GM12875 (cell line): ENCODE measurements around the gene DMRT1.

Source experiments
- H3K4me3 ChIP-seq: one replicate; pipeline ENCODE4 v1.5.1; 2011; ENCODE audit warnings: low read depth, low read length, control low read depth
- TF ChIP-seq, protein P1 (sequence below): IDR thresholded peaks from 2 replicates; pipeline ENCODE4 v1.5.1; 2011; ENCODE audit warnings: low read depth, mild to moderate bottlenecking, control low read depth, inconsistent platforms, low read length, moderate library complexity, borderline replicate concordance; ENCODE audit not compliant: insufficient read depth

Gene DMRT1

DNA sequence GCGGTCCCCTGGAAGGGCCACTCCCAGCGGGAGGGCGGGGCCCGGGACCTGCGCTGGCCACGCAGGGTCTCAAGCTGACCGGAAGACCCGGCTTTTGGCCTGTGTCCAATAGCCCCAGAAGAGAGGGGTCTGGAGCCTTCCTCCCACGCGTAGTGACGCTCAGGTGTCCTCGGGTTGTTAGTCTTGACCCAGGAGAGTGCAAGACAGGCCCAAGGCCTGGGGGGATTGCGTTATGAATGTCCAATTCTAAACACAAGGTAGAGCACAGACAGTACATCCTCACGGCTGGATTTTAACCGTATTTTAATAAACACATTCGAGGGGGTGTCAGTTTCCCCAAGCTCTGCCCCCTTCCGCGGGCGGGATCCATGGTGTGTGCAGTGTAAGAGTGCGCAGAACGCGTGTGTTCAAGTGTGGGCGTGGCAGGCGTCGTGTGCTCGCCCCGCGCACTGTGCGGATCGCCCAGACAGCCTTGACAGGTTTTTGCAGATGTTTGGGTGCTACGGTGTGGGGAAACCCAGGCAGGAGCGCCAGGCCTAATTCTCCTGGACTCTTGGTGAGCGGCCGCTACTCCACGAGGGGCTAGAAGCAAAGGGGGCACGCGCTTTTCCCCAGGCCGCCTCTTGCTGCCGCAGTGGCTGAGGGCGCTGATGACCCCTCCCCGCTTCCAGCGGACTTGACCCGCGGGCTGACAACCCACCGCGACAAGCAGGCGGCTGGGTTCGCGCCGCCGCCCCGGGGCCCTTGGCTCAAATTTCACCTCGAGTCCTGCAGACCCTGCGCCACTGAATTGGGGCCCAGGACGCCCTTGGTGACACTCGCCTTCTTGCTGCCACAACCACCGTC lies 128.9 kb downstream of the DMRT1 start:
- TF ChIP-seq, protein P1, sequence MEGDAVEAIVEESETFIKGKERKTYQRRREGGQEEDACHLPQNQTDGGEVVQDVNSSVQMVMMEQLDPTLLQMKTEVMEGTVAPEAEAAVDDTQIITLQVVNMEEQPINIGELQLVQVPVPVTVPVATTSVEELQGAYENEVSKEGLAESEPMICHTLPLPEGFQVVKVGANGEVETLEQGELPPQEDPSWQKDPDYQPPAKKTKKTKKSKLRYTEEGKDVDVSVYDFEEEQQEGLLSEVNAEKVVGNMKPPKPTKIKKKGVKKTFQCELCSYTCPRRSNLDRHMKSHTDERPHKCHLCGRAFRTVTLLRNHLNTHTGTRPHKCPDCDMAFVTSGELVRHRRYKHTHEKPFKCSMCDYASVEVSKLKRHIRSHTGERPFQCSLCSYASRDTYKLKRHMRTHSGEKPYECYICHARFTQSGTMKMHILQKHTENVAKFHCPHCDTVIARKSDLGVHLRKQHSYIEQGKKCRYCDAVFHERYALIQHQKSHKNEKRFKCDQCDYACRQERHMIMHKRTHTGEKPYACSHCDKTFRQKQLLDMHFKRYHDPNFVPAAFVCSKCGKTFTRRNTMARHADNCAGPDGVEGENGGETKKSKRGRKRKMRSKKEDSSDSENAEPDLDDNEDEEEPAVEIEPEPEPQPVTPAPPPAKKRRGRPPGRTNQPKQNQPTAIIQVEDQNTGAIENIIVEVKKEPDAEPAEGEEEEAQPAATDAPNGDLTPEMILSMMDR, result no peak
- H3K4me3 ChIP-seq, result no peak overlapping the region

DNA sequence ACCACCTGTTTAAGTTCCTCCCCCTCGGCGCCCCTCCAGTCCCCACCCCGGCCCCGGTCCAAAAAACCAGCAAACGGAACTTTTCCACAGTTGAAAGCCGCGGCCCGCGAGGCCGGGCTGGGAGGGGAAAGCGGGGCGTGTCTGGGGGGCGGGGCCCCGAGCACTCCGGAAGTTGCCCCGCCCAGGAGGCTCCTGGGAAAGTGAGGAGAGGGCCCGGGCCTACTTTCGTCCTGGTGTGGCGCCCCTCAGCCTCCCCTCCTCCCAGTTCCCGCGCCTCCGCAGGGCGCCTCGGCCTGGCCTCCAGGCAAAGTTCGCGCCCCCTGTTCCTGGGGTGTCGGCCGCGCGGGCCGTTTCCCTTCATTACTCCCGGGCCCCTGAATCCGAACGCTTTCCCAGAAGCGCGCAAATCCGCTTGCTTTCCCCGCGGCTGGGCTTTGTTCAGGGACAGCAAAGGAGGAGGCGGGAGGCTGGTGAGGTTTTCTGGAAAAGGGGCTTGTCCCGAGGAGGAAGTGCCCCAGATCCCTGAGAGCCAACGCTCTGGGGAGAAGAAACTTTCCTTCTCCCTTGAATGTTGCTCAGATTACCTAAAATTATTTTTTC lies 130.5 kb downstream of the DMRT1 start:
- peak overlapping the region; percentile 26 for H3K4me3 ChIP-seq
- TF ChIP-seq, protein P1, result no peak

DNA sequence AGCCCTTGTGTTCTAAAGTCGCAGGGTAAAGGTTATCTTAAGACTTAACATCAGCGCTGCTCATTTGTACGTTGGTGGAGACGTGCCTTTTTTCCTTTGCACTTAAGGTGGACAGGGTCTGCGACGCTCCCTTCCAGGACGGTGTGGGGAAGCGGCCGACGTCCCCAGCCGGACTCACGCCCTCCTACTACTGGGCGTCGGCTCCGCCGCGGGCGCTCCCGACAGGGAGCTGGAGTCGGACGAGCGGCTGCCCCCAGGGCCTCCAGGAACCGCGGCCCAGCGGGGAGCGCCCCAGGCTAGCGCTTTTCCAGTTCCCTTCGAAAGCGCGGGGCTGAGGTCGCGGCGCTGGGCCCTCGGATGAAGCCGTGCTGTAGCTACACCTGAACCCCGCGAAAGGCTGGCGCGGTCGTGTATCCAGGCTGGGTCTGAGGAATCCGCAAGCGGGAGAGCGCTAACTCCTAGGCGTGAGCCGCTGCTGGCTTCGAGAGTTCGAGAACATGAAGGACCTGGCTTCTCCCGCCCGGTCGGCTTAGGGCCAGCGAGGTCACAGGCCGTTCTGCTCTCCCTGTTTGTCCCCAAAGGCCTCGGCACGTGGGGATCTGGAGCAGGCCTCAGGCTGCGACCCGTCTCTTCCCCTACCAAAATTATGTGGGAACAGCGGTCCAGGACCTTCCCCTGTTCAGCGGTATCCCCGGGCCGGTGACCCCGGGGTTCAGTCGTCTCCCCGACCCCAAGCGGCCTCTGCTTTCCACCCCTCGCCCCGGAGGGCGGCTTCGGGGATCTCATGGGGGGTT lies 131.2 kb downstream of the DMRT1 start:
- H3K4me3 ChIP-seq, result no peak overlapping the region
- TF ChIP-seq, protein P1, result no peak

- no peak overlapping the region for H3K4me3 ChIP-seq
These were observed 131.9 kb downstream of the DMRT1 start for GRCh38 chr9:973295-973834.

GRCh38 chr9:974031-974995 lies 132.8 kb downstream of the DMRT1 start:
- H3K4me3 ChIP-seq, result no peak overlapping the region
- TF ChIP-seq, protein P1, result no peak

More at GRCh38 chr9:973295-973834, 131.9 kb downstream of the DMRT1 start:
- TF ChIP-seq, protein P1, result no peak

DNA sequence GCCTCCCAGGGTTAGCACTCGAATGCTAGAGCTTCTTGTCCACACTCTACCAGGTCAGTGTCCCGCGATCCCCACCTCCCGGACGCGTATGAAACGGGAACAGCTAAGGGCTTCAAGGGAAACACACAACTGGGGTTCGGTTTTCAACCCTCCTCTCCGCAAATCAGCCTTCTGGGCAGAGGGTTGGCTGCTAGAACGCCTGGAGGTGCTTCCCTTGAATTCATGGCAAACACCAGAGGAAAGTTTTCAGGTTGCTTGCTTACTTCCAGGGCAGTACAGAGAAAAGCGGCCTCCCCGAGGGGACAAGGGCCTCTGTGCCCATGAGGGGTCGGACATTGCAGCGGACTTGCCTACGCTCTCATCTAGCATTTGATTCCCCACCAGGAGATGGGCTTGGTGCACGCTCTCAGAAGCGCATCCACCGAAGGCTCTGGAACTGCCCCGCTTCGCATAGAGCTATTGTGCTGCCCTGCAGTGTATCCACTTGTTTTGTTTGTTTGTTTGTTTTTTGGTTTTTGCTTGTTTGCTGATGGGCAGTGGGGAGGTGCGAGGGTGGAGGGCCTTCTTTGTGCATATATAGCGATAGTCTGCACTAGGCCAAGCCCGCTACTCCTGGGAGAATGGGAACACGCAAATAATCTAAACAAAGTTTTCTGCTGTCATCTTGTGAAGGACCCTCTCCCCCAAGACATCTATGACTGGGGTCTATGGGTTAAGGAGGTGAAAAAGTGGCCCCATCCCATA lies 133.7 kb downstream of the DMRT1 start:
- TF ChIP-seq, protein P1, result no peak
- no peak overlapping the region for H3K4me3 ChIP-seq
